Activated naive CD4-positive, alpha-beta T cell (primary cell): ENCODE data around the gene CCDC88B.

ENCODE experiments used
- DNase-seq, 4 experiments: peaks; one replicate each; lab custom pipeline; 2025; lab: John Stamatoyannopoulos, UW

CCDC88B gene, protein sequence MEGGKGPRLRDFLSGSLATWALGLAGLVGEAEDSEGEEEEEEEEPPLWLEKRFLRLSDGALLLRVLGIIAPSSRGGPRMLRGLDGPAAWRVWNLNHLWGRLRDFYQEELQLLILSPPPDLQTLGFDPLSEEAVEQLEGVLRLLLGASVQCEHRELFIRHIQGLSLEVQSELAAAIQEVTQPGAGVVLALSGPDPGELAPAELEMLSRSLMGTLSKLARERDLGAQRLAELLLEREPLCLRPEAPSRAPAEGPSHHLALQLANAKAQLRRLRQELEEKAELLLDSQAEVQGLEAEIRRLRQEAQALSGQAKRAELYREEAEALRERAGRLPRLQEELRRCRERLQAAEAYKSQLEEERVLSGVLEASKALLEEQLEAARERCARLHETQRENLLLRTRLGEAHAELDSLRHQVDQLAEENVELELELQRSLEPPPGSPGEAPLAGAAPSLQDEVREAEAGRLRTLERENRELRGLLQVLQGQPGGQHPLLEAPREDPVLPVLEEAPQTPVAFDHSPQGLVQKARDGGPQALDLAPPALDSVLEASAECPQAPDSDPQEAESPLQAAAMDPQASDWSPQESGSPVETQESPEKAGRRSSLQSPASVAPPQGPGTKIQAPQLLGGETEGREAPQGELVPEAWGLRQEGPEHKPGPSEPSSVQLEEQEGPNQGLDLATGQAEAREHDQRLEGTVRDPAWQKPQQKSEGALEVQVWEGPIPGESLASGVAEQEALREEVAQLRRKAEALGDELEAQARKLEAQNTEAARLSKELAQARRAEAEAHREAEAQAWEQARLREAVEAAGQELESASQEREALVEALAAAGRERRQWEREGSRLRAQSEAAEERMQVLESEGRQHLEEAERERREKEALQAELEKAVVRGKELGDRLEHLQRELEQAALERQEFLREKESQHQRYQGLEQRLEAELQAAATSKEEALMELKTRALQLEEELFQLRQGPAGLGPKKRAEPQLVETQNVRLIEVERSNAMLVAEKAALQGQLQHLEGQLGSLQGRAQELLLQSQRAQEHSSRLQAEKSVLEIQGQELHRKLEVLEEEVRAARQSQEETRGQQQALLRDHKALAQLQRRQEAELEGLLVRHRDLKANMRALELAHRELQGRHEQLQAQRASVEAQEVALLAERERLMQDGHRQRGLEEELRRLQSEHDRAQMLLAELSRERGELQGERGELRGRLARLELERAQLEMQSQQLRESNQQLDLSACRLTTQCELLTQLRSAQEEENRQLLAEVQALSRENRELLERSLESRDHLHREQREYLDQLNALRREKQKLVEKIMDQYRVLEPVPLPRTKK (N-terminal part only)

DNA sequence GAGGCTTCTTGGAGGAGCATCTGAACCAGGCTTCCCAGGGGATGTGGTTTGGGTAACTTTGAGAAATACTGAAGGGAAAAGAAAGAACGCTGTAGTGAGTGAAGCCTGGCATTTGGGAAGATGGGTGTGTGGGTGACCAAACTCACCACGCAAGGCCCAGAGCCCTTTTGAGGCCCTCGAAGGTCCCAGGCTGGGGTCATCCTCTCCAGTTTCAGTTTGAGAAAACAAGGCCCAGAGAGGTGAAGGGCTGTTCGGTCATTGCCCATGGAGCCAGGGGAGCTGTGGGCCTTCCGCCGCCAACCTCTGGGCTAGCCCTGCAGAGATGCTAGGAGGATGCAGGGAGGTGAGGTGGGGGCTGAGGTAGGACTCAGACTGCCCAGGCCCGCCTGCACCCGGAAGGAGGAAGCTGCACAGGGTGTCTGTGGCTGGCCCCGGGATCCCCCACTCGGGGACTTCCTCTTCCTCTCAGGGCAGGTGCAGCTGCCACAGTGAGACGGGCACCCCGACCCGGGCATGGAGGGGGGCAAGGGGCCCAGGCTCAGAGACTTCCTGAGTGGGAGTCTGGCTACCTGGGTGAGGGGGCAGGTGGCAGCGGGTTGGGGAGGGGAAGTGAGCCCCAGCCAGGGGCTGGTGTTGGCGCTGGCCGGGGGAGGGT, at the start of gene CCDC88B:
Gene CCDC88B (plus strand): TSS at position 451 of the 655 bp plus-strand sequence. CDS start 63 bp downstream, at position 514.
- peak; percentile 48 to 82 (median 65) for DNase-seq

DNA sequence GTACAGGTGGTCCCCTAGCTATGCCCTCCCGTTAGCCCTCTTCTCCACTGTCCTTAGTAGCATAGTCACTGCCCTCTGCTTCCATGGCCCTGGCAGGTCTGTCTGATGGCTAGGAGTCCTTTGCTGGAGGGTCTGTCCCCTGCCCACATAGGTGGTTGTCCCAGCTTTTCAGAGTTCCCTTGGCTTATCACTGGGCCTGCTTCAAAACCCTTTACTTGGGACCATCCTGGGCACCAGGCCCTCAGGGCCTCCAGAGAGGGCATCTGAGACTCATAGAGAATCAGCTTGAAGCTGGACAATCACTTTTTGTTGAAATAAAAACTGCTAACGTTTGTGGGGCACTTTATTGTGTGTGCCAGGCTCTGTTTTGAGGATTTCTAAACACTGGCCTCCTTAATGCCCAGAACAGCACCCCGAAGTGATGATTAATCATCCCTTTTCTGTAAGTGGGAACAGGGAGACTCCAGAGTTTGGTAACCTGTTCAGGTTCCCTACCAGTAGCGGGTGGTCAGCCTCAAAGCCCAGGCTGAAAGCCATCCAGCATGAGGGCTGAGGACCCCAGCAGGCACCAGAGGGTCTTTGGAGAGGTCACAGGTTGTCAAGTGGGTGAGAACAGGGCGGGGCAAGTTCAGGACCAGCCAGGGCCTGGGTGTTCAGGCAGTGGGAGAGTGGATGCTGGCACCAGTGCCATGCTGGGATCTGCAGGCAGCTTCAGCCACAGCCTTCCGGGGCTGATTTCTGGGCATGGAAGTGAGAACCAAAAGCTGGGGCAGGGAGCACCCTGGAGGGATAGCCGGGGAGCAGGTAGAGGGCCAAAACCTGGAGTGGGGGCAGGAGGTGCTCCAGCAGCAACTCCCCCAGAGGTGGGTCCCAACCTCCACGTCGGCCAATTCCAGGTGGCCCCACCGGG, 49.4 kb upstream of the CCDC88B start:
- DNase-seq = no peak

DNA sequence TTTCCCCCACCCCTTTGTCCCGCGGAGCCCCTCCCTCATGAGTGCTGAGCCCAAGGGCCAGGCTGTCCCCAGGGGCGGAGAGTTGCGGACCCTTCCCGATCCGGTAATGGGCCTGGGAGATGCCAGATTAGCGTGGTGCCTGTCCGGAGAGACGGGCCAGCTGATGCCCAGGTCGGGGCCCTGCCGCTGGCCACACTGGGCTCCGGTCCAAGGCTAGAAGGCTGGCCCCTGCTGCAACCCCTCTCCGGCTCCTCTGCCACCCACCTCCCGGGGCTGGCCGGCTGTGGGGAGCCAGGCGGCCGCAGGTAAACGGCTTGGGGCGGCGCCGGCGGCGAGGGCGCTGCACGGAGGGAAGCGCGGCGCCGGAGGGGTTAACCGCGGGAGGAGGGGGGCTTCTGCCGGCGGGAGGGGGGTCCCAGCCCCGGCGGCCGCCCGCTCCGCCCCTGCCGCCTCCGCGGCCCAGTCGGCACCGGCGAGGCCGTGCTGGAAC, 48.7 kb upstream of the CCDC88B start, which contains the start of gene KCNK4:
Gene KCNK4 (plus strand): TSS at position 41 of the 490 bp plus-strand sequence. CDS start 1,717 bp downstream, outside the sequence.
- DNase-seq = no peak

DNA sequence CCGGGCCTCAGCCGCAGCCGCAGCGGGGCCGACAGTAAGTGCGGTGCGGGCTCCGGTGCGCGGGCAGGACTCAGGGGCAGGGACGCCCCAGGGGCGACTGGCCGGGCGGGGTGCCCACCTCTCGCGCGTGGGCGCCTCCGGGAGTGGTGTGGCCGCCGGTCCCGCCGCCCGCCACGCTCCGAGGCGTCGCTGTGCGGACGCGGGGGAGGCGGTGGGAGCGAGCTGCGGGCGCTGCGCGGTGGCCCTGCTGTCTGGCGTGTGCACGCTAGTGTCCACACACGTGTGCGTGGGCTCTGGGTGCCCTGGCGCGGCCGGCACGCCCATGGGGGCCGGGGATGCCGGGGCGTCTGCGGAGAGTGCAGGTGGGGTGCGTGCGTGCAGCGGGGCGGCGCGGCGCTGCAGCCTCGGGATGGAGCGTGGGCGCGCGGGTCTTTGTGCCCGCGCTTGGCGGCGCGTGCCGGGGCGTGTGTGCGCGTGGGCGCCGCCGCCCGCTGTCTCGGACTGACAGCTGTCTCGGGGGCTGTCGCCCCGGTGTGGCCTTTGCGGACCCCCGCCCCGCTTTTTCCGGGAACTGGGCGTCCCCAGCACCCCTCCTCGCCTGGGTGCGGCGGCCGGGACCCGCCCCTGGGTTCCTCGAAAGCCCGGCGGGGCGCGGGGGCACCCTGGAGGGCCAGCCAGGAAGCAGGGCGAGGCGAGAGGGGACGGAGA, 48.1 kb upstream of the CCDC88B start:
- no peak for DNase-seq

DNA sequence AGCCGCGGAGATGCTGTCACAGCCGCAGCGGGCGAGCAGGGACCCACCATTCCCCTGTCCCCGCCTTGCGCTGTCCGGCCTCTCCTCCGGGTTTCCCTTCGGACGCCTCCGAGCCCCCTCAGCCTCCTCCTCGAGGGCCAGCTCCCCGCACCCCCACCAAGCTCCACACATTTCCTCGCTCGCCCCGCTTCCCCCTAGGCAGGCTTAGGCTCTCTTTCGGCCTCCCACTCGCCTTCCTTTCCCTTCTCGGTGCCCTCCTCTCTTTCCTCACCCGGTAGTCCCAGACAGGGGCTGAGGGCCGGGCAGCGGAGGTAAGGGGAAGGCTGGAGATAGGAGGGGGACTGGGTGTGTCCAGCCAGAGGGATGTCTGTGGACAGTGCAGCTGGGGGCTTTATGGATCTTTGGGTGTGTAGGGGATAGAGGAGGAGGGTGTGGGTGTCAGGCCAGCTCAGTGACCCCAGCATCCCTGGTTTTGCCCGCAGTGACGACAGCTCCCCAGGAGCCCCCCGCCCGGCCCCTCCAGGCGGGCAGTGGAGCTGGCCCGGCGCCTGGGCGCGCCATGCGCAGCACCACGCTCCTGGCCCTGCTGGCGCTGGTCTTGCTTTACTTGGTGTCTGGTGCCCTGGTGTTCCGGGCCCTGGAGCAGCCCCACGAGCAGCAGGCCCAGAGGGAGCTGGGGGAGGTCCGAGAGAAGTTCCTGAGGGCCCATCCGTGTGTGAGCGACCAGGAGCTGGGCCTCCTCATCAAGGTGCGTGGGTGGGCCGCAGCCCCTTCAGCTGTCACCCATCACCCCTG, 47.3 kb upstream of the CCDC88B start:
- DNase-seq = no peak

DNA sequence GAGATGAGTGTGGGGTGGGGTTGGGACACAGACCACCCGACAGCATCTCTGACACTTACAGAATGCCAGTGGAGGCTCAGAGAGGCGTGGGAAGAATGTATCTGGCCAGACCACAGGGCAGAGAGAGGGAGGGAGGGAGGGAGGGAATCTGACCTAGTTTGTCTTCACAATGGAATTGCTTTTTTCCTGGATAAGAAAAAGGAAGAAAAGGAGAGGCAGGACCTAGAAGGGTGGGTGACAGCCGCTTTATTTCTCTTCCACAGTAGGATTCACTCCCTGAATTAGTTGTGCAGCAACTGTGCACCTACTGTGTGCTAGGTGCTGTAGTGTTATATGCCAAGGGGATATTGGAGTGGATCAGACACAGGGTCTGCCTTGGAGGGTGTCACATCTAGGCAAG, 45.2 kb upstream of the CCDC88B start:
- DNase-seq = no peak

DNA sequence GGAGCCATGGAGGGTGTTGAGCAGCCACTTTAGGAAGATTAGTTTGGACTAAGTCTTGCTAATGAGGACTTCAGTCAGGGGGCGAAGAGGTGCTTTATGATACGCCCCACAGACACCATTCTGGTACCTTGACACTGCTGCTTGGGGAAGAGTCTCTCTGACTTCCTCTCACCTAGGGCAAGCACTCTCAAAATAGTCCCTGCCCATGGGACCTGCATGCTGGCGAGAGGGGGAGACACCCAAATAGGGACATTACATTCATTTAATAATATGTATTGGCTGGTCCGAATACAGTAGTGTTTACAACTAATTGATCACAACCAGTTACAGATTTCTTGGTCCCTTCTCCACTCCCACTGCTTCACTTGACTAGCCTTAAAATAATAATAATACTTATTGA, 44.2 kb upstream of the CCDC88B start:
- no peak for DNase-seq

DNA sequence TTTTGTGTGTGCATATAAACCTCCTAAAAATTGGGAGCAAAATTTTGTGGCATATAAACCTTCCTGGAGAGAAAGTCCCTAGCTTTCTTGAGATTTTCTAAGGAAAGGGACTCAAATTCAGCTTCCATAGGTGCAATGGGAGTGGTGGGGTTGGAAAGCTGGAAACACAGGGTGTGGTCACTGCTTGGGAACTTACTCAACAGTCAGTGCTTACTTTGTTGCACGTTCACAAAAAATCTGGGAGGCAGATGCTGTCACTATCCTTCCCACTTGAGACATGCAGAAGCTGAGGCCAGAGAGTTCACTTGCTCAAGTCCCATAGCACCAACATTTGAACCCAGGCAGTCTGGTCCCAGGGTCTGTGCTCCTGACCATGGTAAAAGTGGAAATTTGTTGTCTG, 43.8 kb upstream of the CCDC88B start:
- DNase-seq = no peak

DNA sequence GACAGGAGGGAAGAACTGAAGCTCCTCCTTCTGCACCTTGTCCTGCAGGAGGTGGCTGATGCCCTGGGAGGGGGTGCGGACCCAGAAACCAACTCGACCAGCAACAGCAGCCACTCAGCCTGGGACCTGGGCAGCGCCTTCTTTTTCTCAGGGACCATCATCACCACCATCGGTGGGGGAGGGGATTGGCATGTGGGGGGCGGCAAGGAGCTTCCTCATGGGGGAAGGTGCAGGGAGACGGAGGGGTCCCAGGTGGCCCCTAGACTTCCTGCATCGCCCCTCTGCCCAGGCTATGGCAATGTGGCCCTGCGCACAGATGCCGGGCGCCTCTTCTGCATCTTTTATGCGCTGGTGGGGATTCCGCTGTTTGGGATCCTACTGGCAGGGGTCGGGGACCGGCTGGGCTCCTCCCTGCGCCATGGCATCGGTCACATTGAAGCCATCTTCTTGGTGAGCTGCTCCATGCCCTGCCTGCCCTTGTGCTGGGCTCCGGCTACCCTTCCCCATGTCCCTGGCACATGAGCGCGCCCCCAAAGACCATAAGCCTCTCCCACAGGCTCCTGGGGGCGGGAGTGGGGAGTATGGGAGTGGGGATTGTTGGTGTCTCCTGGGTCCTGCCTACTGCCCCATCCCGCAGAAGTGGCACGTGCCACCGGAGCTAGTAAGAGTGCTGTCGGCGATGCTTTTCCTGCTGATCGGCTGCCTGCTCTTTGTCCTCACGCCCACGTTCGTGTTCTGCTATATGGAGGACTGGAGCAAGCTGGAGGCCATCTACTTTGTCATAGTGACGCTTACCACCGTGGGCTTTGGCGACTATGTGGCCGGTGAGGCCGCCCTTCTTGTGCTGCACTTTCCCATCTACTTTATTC, 42.9 kb upstream of the CCDC88B start:
- no peak for DNase-seq

DNA sequence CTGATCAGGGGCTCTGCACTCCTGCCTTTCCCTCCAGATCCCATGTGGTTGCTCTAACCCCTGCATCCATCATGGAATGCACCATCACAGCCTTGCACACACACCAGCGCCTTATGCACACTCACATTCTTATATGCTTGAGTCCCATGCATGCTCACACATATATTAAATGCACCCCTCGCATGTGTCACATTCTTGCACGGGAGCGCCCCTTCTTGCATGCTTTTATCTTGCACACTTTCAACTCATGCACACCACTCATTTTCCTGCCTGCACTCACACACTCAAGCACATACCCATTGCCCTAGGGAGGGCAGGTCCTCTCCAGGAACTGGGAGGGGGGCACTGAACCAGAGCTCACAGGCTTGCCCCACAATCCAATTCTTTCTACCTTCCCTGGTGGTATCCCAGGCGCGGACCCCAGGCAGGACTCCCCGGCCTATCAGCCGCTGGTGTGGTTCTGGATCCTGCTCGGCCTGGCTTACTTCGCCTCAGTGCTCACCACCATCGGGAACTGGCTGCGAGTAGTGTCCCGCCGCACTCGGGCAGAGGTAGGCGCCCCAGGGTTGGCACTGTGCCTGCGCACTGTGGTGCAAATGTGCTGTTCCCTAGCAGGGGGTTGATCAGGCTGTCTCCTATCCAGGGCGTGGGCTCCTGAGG, 42.2 kb upstream of the CCDC88B start:
- DNase-seq = no peak

DNA sequence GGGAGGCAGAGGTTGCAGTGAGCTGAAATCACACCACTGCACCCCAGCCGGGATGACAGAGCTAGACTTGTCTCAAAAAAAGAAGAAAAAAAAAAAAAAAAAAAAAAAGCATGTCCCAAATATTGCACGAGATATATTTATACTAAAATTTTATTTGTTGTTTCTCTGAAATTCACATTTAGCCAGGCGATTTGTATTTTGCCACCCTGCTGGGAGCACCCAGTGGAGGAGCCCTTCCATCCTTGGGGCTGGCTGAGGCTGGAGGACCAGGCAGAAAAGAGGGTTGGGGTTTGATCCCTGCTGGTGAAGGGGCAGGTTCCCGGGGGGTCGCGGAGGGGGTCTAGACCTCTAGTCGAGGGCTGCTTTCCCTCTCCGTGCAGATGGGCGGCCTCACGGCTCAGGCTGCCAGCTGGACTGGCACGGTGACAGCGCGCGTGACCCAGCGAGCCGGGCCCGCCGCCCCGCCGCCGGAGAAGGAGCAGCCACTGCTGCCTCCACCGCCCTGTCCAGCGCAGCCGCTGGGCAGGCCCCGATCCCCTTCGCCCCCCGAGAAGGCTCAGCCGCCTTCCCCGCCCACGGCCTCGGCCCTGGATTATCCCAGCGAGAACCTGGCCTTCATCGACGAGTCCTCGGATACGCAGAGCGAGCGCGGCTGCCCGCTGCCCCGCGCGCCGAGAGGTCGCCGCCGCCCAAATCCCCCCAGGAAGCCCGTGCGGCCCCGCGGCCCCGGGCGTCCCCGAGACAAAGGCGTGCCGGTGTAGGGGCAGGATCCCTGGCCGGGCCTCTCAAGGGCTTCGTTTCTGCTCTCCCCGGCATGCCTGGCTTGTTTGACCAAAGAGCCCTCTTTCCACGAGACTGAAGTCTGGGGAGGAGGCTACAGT, 40.8 kb upstream of the CCDC88B start:
- no peak for DNase-seq

DNA sequence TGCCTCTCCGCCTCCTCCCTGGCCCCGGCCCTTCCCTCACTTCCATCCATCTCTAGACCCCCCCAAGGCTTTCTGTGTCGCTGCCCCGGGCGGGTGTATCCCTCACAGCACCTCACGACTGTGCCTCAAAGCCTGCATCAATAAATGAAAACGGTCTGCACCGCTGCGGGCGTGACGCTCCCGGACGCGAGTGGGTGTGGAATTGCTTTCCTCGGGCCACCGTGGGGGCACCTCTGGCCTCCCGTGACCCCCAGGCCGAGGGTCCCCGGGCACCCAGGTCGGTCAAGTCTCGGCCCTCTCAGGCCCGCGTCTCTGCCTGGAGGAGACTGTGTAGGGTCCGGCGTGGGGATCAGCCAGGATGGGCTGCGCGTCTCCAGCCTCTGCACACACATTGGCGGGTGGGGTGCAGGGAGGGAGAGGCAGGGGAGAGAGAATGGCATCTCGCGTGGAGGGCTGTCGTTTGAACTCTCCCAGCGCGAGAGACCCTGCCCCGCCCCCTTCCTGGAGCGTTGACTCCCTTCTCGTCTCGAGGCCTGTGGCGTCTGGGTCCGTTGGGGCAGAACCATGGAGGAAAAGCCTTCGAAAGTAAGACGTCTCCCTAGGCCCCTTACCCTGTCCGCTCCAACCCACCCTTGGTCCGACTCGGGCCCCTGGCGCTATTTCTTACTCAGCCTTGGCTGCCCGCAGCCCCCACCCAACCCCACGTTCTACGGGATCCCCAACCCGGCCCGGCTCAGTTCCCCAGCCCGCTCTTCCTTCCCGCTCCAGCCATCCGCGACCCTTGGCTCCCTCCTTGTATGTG, 40.0 kb upstream of the CCDC88B start, which contains the start of gene CATSPERZ:
Gene CATSPERZ (plus strand): TSS at position 512 of the 802 bp plus-strand sequence. CDS start 53 bp downstream, at position 565.
- DNase-seq = no peak

DNA sequence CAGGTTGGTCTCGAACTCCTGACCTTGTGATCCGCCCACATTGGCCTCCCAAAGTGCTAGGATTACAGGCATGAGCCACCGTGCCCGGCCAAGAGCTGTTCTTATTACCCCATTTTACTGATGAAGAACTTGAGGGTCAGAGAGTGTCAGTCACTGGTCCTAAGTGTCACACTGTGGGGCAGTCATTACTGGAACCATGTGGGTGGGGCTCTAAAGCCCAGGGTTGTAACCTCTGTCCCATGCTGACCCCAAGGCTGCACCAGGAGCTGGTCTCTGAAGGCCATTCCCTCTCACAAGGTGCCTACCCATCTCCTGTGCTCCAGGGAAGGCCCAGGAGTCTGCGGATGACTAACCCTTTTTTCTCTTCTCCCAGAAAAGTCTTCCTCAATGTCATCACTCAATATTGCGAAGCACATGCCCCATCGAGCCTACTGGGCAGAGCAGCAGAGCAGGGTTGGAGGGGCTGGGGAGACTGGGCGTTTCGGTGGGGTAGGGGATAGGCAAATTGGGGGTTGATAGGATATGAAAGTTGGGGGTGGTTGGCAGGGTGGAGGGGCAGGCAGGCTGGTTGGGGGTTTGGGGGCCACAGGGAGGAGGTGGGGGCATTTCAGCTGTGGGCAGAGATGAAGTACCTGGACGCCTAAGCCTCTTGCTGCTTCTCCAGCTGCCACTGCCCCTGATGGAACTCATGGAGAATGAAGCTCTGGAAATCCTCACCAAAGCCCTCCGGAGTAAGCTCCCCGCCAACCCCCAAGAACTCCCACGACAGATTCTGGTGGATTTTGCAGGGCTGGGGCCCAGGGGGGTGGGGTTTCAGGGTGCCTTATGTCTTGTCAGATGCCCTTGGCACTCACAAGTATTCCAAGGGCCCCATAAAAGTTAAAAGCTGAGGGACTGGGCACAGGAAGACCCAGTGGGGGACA, 36.6 kb upstream of the CCDC88B start:
- no peak for DNase-seq

DNA sequence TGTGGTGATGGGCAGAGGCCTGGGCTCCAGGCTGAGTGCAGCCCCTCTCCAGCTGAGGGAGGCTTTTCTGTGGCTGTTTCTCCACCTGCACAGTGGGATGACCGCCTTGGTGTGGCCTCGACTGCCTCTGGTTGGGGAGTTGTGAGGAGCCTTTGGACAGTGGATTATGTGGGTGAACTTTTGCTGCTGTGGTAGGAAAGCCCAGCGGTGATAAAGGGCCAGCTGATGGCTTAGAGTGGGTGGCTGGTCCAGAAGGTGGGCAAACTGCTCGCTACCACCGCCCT, 36.0 kb upstream of the CCDC88B start:
- DNase-seq = no peak
